ENCODE data around the gene TENM4. TPM values are rescaled to one million over a fixed set of nuclear protein-coding genes. Genes with fewer than 3 reads are reported as not detected.
A peak's percentile ranks its signal among the peaks of the same experiment; 100 is the strongest.

TENM4 gene
- total and polyA plus RNA-seq, 2 experiments from 2014 or later: 19.0 to 105 TPM

DNA sequence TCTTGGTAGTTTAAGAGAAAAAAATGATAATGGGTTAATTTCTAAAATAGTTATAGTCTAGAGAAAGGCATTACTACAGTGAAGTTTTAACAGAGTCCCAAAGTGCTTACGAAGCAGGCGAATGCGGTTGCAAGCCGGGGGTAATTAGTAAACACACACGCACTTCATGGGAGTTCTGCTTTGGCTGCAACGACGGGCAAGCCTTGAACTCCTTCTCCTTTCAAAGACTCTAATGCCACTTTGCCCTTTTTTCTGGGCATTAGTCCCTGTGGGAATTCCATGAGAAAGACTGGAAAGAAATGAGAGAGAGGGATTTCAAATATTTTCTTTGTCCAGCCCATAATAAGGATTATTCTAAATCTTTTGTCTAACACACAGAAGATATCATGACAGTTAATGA, 66.1 kb downstream of the TENM4 start:
- H3K4me1 ChIP-seq (ENCODE audit: low read depth): no peaks in the 10 kb centered on the region

DNA sequence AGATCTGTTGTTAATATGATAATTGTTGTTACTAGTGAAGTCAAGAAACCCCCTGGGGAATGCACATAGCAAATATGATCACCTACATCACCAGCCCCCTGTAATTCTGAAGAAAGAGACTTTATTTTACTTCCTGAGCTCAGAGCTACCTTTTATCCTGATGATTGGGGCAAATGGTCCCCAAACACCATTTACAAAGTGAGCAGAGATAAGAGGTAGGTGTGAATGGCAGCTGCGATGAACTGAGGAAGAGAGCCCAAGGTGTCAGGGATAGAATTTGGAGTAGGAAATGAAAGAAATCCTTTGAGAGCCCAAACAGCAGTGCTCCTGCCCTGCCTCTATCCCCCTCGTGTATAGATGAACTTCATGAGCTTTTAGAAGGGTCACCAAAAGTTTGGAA, 69.1 kb downstream of the TENM4 start:
- TF ChIP-seq, protein P1, sequence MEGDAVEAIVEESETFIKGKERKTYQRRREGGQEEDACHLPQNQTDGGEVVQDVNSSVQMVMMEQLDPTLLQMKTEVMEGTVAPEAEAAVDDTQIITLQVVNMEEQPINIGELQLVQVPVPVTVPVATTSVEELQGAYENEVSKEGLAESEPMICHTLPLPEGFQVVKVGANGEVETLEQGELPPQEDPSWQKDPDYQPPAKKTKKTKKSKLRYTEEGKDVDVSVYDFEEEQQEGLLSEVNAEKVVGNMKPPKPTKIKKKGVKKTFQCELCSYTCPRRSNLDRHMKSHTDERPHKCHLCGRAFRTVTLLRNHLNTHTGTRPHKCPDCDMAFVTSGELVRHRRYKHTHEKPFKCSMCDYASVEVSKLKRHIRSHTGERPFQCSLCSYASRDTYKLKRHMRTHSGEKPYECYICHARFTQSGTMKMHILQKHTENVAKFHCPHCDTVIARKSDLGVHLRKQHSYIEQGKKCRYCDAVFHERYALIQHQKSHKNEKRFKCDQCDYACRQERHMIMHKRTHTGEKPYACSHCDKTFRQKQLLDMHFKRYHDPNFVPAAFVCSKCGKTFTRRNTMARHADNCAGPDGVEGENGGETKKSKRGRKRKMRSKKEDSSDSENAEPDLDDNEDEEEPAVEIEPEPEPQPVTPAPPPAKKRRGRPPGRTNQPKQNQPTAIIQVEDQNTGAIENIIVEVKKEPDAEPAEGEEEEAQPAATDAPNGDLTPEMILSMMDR (IDR thresholded peaks at IDR 0.05; ENCODE audit: low read depth, low read length): no peak
- no peaks in the 10 kb centered on the region for H3K9me3 ChIP-seq (ENCODE audit: low read depth)
- no peaks in the 10 kb centered on the region for H3K36me3 ChIP-seq
- DNase-seq (ENCODE audit: low read depth in 1 of 2, low spot score in 1 of 2): no peak
- no peak overlapping the region for H3K4me3 ChIP-seq
- no peak overlapping the region for H3K27ac ChIP-seq
- no peaks in the 10 kb centered on the region for H3K27me3 ChIP-seq
- H3K4me1 ChIP-seq (ENCODE audit: low read depth): peaks cover 13% of the 10 kb centered on the region

More for the DNA sequence above, 66.1 kb downstream of the TENM4 start:
- H3K36me3 ChIP-seq: no peaks in the 10 kb centered on the region
- no peak overlapping the region for H3K4me3 ChIP-seq
- H3K27ac ChIP-seq: no peak overlapping the region
- H3K9me3 ChIP-seq (ENCODE audit: low read depth): no peaks in the 10 kb centered on the region
- no peaks in the 10 kb centered on the region for H3K27me3 ChIP-seq
- TF ChIP-seq, protein P1 (IDR thresholded peaks at IDR 0.05; ENCODE audit: low read depth, low read length): no peak
- no peak for DNase-seq (ENCODE audit: low read depth in 1 of 2, low spot score in 1 of 2)

DNA sequence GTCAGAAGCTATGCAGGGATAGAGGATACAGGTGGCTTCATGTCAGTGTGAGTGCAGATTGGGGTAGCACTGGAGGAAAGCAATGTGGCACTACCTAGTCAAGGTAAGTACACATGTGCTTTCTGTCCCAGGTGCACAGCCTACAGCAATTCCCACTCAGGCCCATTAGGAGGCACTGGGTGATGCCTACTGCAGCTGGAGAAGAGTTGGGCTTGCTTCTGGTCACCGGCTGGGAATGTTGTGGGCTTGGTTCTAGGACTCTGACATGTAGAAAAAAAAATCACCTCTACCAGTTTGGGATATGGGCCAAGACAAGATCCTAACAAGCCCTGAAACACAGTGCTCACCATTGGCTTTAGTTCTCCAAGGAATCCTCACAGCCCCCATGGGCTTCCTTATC, 69.7 kb downstream of the TENM4 start:
- Histone ChIP-seq H3K4me1 (ENCODE audit: low read depth) (peaks cover 13% of the 10 kb centered on the region), H3K9me3 (ENCODE audit: low read depth) (no peaks in the 10 kb centered on the region), H3K27me3 (no peaks in the 10 kb centered on the region), H3K27ac (no peak overlapping the region), H3K4me3 (no peak overlapping the region), H3K36me3 (no peaks in the 10 kb centered on the region)
- DNase-seq (ENCODE audit: low read depth in 1 of 2, low spot score in 1 of 2): no peak
- TF ChIP-seq, protein P1 (IDR thresholded peaks at IDR 0.05; ENCODE audit: low read depth, low read length): no peak

DNA sequence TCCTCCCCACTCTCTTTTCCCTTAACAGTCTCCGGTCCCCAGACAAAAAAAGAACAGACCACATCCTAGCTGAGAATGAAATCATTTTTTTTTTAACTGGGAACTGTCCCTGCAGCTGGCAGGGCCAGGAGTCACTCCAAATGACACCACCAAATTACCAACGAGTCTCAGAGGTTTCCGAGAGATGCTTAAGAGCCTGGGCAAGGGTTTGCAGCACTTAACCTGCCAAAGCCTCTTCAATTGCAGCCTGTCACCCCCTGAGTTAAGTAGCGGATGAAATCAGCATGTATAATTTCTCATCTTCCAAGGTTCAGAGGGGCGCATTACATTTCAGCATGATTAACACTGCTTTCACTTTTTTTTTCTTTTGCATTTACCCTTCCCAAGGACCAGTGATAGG, 71.8 kb downstream of the TENM4 start:
- Histone ChIP-seq H3K4me3 (no peak overlapping the region), H3K27me3 (no peaks in the 10 kb centered on the region), H3K4me1 (ENCODE audit: low read depth) (peaks cover 13% of the 10 kb centered on the region), H3K9me3 (ENCODE audit: low read depth) (no peaks in the 10 kb centered on the region), H3K27ac (no peak overlapping the region), H3K36me3 (no peaks in the 10 kb centered on the region)
- TF ChIP-seq, protein P1 (IDR thresholded peaks at IDR 0.05; ENCODE audit: low read depth, low read length): no peak
- peak in 1 of 2 donors; percentile 16 for DNase-seq (ENCODE audit: low read depth in 1 of 2, low spot score in 1 of 2)

DNA sequence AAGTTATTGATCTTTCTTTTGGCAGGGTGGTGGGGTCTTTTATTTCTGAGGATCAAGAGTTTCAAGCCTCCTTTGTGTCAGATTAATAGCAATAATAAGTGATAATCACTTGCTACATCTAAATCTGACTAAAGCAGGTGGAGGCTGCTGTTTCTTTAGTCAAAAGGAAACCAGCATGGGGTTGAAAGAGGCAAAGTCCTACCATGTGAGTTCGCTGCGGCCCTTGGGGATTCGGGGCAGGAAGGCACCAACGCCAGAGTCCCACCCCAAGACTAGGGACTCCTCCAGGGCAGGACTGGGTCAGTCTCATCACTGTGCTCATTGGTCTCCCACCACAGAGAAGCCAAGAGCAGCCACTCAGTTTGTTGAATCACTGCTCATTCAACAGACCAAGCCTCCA, 73.0 kb downstream of the TENM4 start:
- Histone ChIP-seq H3K4me1 (ENCODE audit: low read depth) (peaks cover 13% of the 10 kb centered on the region), H3K4me3 (no peak overlapping the region), H3K27ac (no peak overlapping the region), H3K27me3 (no peaks in the 10 kb centered on the region), H3K9me3 (ENCODE audit: low read depth) (no peaks in the 10 kb centered on the region), H3K36me3 (no peaks in the 10 kb centered on the region)
- no peak for DNase-seq (ENCODE audit: low read depth in 1 of 2, low spot score in 1 of 2)
- TF ChIP-seq, protein P1 (IDR thresholded peaks at IDR 0.05; ENCODE audit: low read depth, low read length): no peak

DNA sequence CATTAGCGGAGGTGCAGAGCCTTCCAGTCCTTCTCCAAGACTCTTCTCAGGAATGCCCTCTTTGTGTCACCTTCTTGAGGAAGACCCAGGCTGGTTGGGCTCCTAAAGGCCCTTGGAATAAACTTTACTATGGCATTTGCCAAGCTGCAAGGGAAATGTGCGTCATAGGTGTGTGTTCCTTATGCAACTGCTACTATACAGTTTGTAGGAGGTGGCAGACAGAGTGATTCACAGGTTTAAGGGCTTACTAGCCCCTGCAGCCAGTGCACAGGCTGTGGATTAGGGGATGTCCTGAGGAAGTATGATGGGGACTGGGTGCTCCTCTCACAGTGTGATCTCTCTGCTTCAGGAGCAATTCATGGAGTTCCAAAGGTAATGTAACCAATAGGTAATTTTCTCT, 74.6 kb downstream of the TENM4 start:
- DNase-seq (ENCODE audit: low read depth in 1 of 2, low spot score in 1 of 2): no peak

More for the DNA sequence above, 74.6 kb downstream of the TENM4 start:
- Histone ChIP-seq H3K9me3 (ENCODE audit: low read depth) (no peaks in the 10 kb centered on the region), H3K4me1 (ENCODE audit: low read depth) (peaks cover 13% of the 10 kb centered on the region), H3K36me3 (no peaks in the 10 kb centered on the region), H3K27ac (no peak overlapping the region), H3K4me3 (no peak overlapping the region), H3K27me3 (no peaks in the 10 kb centered on the region)
- TF ChIP-seq, protein P1 (IDR thresholded peaks at IDR 0.05; ENCODE audit: low read depth, low read length): no peak

All from cardiac muscle cell (in vitro differentiated cells and primary cell).